Ascending aorta (tissue), 2 donors: ENCODE measurements around the gene TTC7B. TPM values are rescaled to one million over a fixed set of nuclear protein-coding genes. Genes with fewer than 3 reads are reported as not detected.

Experiments
- DNase-seq, 2 donors: peaks; one replicate each; pipeline ENCODE4 v3.0.0-alpha.2; 2019; ENCODE audit warnings: low spot score in 2 of 2
- H3K27ac ChIP-seq, 2 donors: fragments of 200-600 bp; sonication (generic); one replicate each; pipeline ENCODE4 v1.5.1; 2016 to 2017; ENCODE audit warnings: mild to moderate bottlenecking in 1 of 2
- H3K27me3 ChIP-seq: fragments of 200-600 bp; sonication (generic); one replicate; pipeline ENCODE4 v1.5.1; 2017
- H3K36me3 ChIP-seq, 2 donors: fragments of 200-600 bp; sonication (generic); one replicate each; pipeline ENCODE4 v1.5.1; 2016
- H3K4me1 ChIP-seq, 2 donors: fragments of 200-600 bp; sonication (generic); one replicate each; pipeline ENCODE4 v1.5.1; 2016 to 2017; ENCODE audit warnings: mild to moderate bottlenecking in 1 of 2
- H3K4me3 ChIP-seq, 2 donors: fragments of 200-600 bp; sonication (generic); one replicate each; pipeline ENCODE4 v1.5.1; 2016 to 2017; ENCODE audit warnings: mild to moderate bottlenecking in 1 of 2
- H3K9me3 ChIP-seq, 2 donors: fragments of 200-600 bp; sonication (generic); one replicate each; pipeline ENCODE4 v1.5.1; 2016
- CTCF ChIP-seq, 3 experiments: fragments of 200-600 bp in 2 of 3; fragments of 450-650 bp in 1 of 3; sonication (generic) in 2 of 3; IDR thresholded peaks; one replicate each; pipeline ENCODE4 v1.5.1; 2016 to 2019; ENCODE audit warnings: antibody characterized with exemption in 3 of 3, mild to moderate bottlenecking in 1 of 3, moderate library complexity in 1 of 3
- intact Hi-C: fragments of 100-400 bp; cut with DNase I; formaldehyde crosslinking; loops from one replicate; pipeline ENCODE4 v1.15.1; 2023
- total RNA-seq: library from RNA; depleted of rRNA; stranded (reverse); fragments of >200 nt; gene quantifications from one replicate; pipeline ENCODE4 v1.1.0, GENCODE V29; 2016

Gene TTC7B
- total RNA-seq, 1 donor from 2014 or later: 18.5 TPM

DNA sequence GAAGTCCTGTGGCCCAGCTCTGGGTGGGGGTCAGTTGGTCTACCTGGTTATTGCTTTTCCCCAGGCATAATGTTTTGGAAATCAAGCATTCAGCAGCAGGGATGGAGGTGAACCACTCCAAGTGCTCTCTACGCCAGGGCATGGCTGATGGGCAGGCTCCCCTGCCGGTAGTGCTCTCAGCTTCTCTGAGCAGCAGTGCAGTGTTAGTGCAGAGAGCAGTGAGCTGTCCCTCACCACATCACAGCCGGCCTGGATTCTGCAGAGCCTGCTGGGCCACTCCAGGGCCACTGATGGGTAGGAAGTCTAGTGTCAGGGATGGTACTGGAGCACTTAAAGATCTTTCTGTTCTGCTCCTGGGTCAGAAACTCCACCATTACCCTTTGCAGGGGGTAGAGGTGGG lies 268.3 kb downstream of the TTC7B start:
- H3K4me1 ChIP-seq: peaks cover 18 to 31% of the 10 kb centered on the region in 2 donors
- no peak overlapping the region for H3K4me3 ChIP-seq
- H3K9me3 ChIP-seq: no peaks in the 10 kb centered on the region
- H3K36me3 ChIP-seq: no peaks in the 10 kb centered on the region
- no peaks in the 10 kb centered on the region for H3K27me3 ChIP-seq
- H3K27ac ChIP-seq: no peak overlapping the region
- intact Hi-C loops: loop anchor here (5.0 kb wide), 1 partner anchor 151 kb away; the partner anchor contains the start of gene CALM1
- DNase-seq: no peak
- TF ChIP-seq CTCF (IDR thresholded peaks at IDR 0.05): no peak

DNA sequence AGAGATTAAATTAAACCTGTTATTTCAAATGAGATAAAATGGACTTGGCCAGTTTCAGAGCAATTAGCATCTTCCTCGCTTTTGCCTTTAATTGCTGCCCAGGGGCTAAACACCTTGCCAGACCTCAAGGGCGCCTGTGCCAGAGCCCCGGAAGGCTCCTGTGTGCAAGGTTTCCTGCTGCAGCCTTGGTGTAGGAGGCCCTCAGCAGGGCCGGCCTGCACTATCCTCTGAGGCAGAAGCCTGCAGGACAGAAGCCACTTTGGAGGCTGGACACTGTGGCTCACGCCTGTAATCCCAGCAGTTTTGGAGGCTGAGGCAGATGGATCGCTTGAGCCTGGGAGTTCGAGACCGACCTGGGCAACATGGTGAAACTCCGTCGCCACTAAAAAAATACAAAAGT lies 269.0 kb downstream of the TTC7B start:
- Histone ChIP-seq H3K36me3 (no peaks in the 10 kb centered on the region), H3K27ac (no peak overlapping the region), H3K4me3 (no peak overlapping the region), H3K27me3 (no peaks in the 10 kb centered on the region), H3K4me1 (peaks cover 18 to 30% of the 10 kb centered on the region in 2 donors), H3K9me3 (no peaks in the 10 kb centered on the region)
- no peak for TF ChIP-seq CTCF (IDR thresholded peaks at IDR 0.05)
- intact Hi-C loops: loop anchor here (5.0 kb wide), 1 partner anchor 150 kb away; the partner anchor contains the start of gene CALM1
- no peak for DNase-seq

- Histone ChIP-seq H3K36me3 (no peaks in the 10 kb centered on the region), H3K27ac (peak overlapping the region; percentile 83 to 84), H3K4me1 (peaks cover 16 to 26% of the 10 kb centered on the region in 2 donors), H3K27me3 (no peaks in the 10 kb centered on the region), H3K9me3 (no peaks in the 10 kb centered on the region), H3K4me3 (no peak overlapping the region)
- no peak for DNase-seq
- intact Hi-C loops: loop anchor here (5.0 kb wide), 1 partner anchor 149 kb away; the partner anchor contains the start of gene CALM1
- no peak for TF ChIP-seq CTCF (IDR thresholded peaks at IDR 0.05)
These were observed 269.5 kb downstream of the TTC7B start for GRCh38 chr14:90546767-90547166.

- Histone ChIP-seq H3K27me3 (no peaks in the 10 kb centered on the region), H3K4me1 (peaks cover 12 to 22% of the 10 kb centered on the region in 2 donors), H3K9me3 (no peaks in the 10 kb centered on the region), H3K36me3 (peaks cover 0 to 1% of the 10 kb centered on the region in 2 donors), H3K27ac (peak overlapping the region; percentile 83 to 84), H3K4me3 (peak overlapping the region in 1 of 2 donors; percentile 19)
- no peak for TF ChIP-seq CTCF (IDR thresholded peaks at IDR 0.05)
- DNase-seq: peak; percentile 41 to 88
- intact Hi-C loops: loop anchor here (2.0 to 5.0 kb wide), 2 partner anchors 19 to 149 kb away; partner anchors contain the start of gene CALM1
These were observed 270.1 kb downstream of the TTC7B start for GRCh38 chr14:90545966-90546751.

GRCh38 chr14:90545382-90545781 lies 270.8 kb downstream of the TTC7B start:
- TF ChIP-seq CTCF (IDR thresholded peaks at IDR 0.05): no peak
- intact Hi-C loops: loop anchor here (2.0 to 5.0 kb wide), 2 partner anchors 19 to 148 kb away; partner anchors contain the start of gene CALM1

More at GRCh38 chr14:90545382-90545781, 270.8 kb downstream of the TTC7B start:
- H3K4me3 ChIP-seq: no peak overlapping the region
- H3K27ac ChIP-seq: peak overlapping the region; percentile 83 to 84
- H3K27me3 ChIP-seq: no peaks in the 10 kb centered on the region
- peaks cover 0 to 4% of the 10 kb centered on the region in 2 donors for H3K36me3 ChIP-seq
- no peaks in the 10 kb centered on the region for H3K9me3 ChIP-seq
- DNase-seq: no peak
- peaks cover 10 to 18% of the 10 kb centered on the region in 2 donors for H3K4me1 ChIP-seq
